Loucy (cell line): ENCODE measurements around the gene LRP1-AS.

Experiments used
- H2AFZ ChIP-seq: fragments of 200-600 bp; sonication (generic); 2 replicates; pipeline ENCODE4 v1.6.0; 2016; ENCODE audit warnings: antibody characterized with exemption, mild to moderate bottlenecking, low read length, moderate library complexity
- H3F3A ChIP-seq: fragments of 200-600 bp; 2 replicates; pipeline ENCODE4 v1.6.0; 2016; ENCODE audit warnings: antibody characterized with exemption, low read depth, mild to moderate bottlenecking
- H3K27me3 ChIP-seq: fragments of 200-600 bp; sonication (generic); 2 replicates; pipeline ENCODE4 v1.6.1; 2014; ENCODE audit warnings: low read length, mild to moderate bottlenecking; ENCODE audit not compliant: insufficient read depth, poor library complexity, severe bottlenecking
- H3K36me3 ChIP-seq: fragments of 200-600 bp; sonication (generic); 2 replicates; pipeline ENCODE4 v1.6.1; 2016; ENCODE audit warnings: low read length; ENCODE audit not compliant: insufficient read depth
- H3K4me1 ChIP-seq: fragments of 200-600 bp; sonication (generic); 2 replicates; pipeline ENCODE4 v1.5.1; 2014; ENCODE audit warnings: low read length, mild to moderate bottlenecking; ENCODE audit not compliant: insufficient read depth, poor library complexity, severe bottlenecking
- H3K4me2 ChIP-seq: fragments of 200-600 bp; sonication (generic); 2 replicates; pipeline ENCODE4 v1.6.0; 2014; ENCODE audit warnings: antibody characterized with exemption, low read length, low read depth, mild to moderate bottlenecking; ENCODE audit not compliant: poor library complexity, severe bottlenecking
- H3K4me3 ChIP-seq: fragments of 200-600 bp; sonication (generic); 2 replicates; pipeline ENCODE4 v1.5.1; 2014; ENCODE audit warnings: low read length, mild to moderate bottlenecking, mixed read lengths; ENCODE audit not compliant: poor library complexity, severe bottlenecking
- H3K79me2 ChIP-seq: fragments of 200-600 bp; sonication (generic); 2 replicates; pipeline ENCODE4 v1.6.1; 2014; ENCODE audit warnings: low read length; ENCODE audit not compliant: insufficient read depth
- H3K9ac ChIP-seq: fragments of 200-600 bp; sonication (generic); 2 replicates; pipeline ENCODE4 v1.6.0; 2014; ENCODE audit warnings: mild to moderate bottlenecking, low read depth, low read length, moderate library complexity; ENCODE audit not compliant: poor library complexity, severe bottlenecking
- H3K9me2 ChIP-seq: fragments of 200-600 bp; sonication (generic); replicated peaks from 2 replicates; pipeline ENCODE4 v1.6.1; 2016; ENCODE audit warnings: low read depth, low read length, mixed read lengths
- H3K9me3 ChIP-seq: fragments of 200-600 bp; sonication (generic); 2 replicates; pipeline ENCODE4 v1.6.1; 2014; ENCODE audit warnings: mild to moderate bottlenecking, antibody characterized with exemption, low read length, low read depth; ENCODE audit not compliant: insufficient read depth
- H4K20me1 ChIP-seq: fragments of 200-600 bp; sonication (generic); 2 replicates; pipeline ENCODE4 v1.6.0; 2014; ENCODE audit warnings: antibody characterized with exemption, low read length, mild to moderate bottlenecking; ENCODE audit not compliant: insufficient read depth, poor library complexity, severe bottlenecking
- EZH2phosphoT487 ChIP-seq: fragments of 200-600 bp; IDR thresholded peaks from 2 replicates; pipeline ENCODE4 v1.6.1; 2018; ENCODE audit warnings: antibody characterized with exemption, mild to moderate bottlenecking, moderate library complexity, borderline replicate concordance
- TF ChIP-seq, protein P1 (sequence below): fragments of 200-600 bp; sonication (generic); conservative IDR thresholded peaks from 2 replicates; pipeline ENCODE4 v1.5.1; 2014; ENCODE audit warnings: mild to moderate bottlenecking, antibody characterized with exemption, low read length

LRP1-AS gene

GRCh38 chr12:57158665-57159064, 11.2 kb upstream of the LRP1-AS start:
- H3K4me3 ChIP-seq, result no peak overlapping the region
- TF ChIP-seq EZH2phosphoT487, result no peak
- TF ChIP-seq, protein P1, sequence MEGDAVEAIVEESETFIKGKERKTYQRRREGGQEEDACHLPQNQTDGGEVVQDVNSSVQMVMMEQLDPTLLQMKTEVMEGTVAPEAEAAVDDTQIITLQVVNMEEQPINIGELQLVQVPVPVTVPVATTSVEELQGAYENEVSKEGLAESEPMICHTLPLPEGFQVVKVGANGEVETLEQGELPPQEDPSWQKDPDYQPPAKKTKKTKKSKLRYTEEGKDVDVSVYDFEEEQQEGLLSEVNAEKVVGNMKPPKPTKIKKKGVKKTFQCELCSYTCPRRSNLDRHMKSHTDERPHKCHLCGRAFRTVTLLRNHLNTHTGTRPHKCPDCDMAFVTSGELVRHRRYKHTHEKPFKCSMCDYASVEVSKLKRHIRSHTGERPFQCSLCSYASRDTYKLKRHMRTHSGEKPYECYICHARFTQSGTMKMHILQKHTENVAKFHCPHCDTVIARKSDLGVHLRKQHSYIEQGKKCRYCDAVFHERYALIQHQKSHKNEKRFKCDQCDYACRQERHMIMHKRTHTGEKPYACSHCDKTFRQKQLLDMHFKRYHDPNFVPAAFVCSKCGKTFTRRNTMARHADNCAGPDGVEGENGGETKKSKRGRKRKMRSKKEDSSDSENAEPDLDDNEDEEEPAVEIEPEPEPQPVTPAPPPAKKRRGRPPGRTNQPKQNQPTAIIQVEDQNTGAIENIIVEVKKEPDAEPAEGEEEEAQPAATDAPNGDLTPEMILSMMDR, result no peak
- no peaks in the 10 kb centered on the region for H3K9me2 ChIP-seq
- H3K9ac ChIP-seq, result no peak overlapping the region
- no peak overlapping the region for H2AFZ ChIP-seq
- H3F3A ChIP-seq, result no peaks in the 10 kb centered on the region
- H4K20me1 ChIP-seq, result no peaks in the 10 kb centered on the region
- H3K79me2 ChIP-seq, result no peaks in the 10 kb centered on the region
- peaks cover 16% of the 10 kb centered on the region for H3K4me1 ChIP-seq
- no peaks in the 10 kb centered on the region for H3K9me3 ChIP-seq
- no peaks in the 10 kb centered on the region for H3K27me3 ChIP-seq
- H3K4me2 ChIP-seq, result peak overlapping the region; percentile 55
- no peaks in the 10 kb centered on the region for H3K36me3 ChIP-seq

DNA sequence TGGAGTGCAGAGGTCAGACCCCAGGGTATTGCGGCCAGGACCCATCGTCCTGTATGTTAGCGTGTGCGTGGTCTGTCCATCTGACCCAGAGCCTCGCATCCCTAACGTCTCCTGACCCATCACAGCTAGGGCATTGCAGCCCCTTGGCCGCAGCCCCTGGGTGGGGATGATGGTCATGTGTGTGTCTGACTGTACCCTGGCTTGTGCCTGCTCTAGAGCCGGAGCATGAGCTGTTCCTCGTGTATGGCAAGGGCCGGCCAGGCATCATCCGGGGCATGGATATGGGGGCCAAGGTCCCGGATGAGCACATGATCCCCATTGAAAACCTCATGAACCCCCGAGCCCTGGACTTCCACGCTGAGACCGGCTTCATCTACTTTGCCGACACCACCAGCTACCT, 10.8 kb upstream of the LRP1-AS start:
- Histone ChIP-seq H3K4me3 (no peak overlapping the region), H3F3A (no peaks in the 10 kb centered on the region), H3K27me3 (no peaks in the 10 kb centered on the region), H4K20me1 (no peaks in the 10 kb centered on the region), H3K9me3 (no peaks in the 10 kb centered on the region), H3K9ac (no peak overlapping the region), H3K9me2 (no peaks in the 10 kb centered on the region), H3K4me2 (peak overlapping the region; percentile 55), H3K36me3 (no peaks in the 10 kb centered on the region), H3K4me1 (peaks cover 16% of the 10 kb centered on the region), H2AFZ (no peak overlapping the region), H3K79me2 (no peaks in the 10 kb centered on the region)
- TF ChIP-seq, protein P1, result no peak
- no peak for TF ChIP-seq EZH2phosphoT487

GRCh38 chr12:57157588-57158173, 10.3 kb upstream of the LRP1-AS start:
- TF ChIP-seq, protein P1, result no peak
- TF ChIP-seq EZH2phosphoT487, result no peak
- Histone ChIP-seq H3K9me3 (no peaks in the 10 kb centered on the region), H3K27me3 (no peaks in the 10 kb centered on the region), H3K9ac (no peak overlapping the region), H3K4me3 (no peak overlapping the region), H3K4me2 (peak overlapping the region; percentile 55), H3K9me2 (no peaks in the 10 kb centered on the region), H3K4me1 (peaks cover 16% of the 10 kb centered on the region), H2AFZ (no peak overlapping the region), H4K20me1 (no peaks in the 10 kb centered on the region), H3K36me3 (no peaks in the 10 kb centered on the region), H3K79me2 (no peaks in the 10 kb centered on the region), H3F3A (no peaks in the 10 kb centered on the region)
